Right lobe of liver (tissue), 6 donors: ENCODE results near the gene TBRG1. TPM values are rescaled to one million over a fixed set of nuclear protein-coding genes. Genes with fewer than 3 reads are reported as not detected.

Source experiments
- ATAC-seq, 4 donors: fragments of 200-7000 bp; cut with Tn5 transposase; one replicate each; pipeline ENCODE4 v1.9.1; 2020; ENCODE audit warnings: mild to moderate bottlenecking in 4 of 4, moderate library complexity in 4 of 4
- DNase-seq, 3 donors: peaks; one replicate each; pipeline ENCODE4 v3.0.0-alpha.2; 2020
- H3K27ac ChIP-seq, 3 donors: fragments of 200-600 bp; one replicate each; pipeline ENCODE4 v1.8.0; 2022
- H3K27me3 ChIP-seq, 2 donors: fragments of 200-600 bp; one replicate each; pipeline ENCODE4 v1.8.0; 2022
- H3K36me3 ChIP-seq, 4 donors: fragments of 200-600 bp; sonication (generic) in 1 of 4; one replicate each; pipeline versions ENCODE4 v1.5.1 to v1.8.0; 2017 to 2022; ENCODE audit warnings: control low read depth in 1 of 4
- H3K4me1 ChIP-seq, 4 donors: fragments of 200-600 bp; sonication (generic) in 1 of 4; one replicate each; pipeline versions ENCODE4 v1.5.1 to v1.8.0; 2017 to 2022; ENCODE audit warnings: control low read depth in 1 of 4
- H3K4me3 ChIP-seq, 3 donors: fragments of 200-600 bp; one replicate each; pipeline ENCODE4 v1.8.0; 2022
- H3K9me3 ChIP-seq, 4 donors: fragments of 200-600 bp; sonication (generic) in 1 of 4; one replicate each; pipeline versions ENCODE4 v1.5.1 to v1.8.0; 2017 to 2022; ENCODE audit warnings: control low read depth in 1 of 4
- CTCF ChIP-seq, 4 donors: fragments of 200-600 bp in 3 of 4; fragments of 450-650 bp in 1 of 4; IDR thresholded peaks; one replicate each; pipeline versions ENCODE4 v1.5.1 to v1.8.0; 2016 to 2022; ENCODE audit warnings: antibody characterized with exemption in 4 of 4, mild to moderate bottlenecking in 2 of 4
- POLR2A ChIP-seq: fragments of 450-650 bp; IDR thresholded peaks from one replicate; pipeline ENCODE4 v1.6.1; 2017; ENCODE audit warnings: antibody characterized with exemption, mild to moderate bottlenecking
- WGBS: methylation state at CpG from one replicate; pipeline ENCODE4 v1.1.6; 2018; ENCODE audit warnings: low coverage, low lambda C conversion rate; ENCODE audit not compliant: insufficient coverage; ENCODE audit errors: missing lambda C conversion rate; 5-methylcytosine and 5-hydroxymethylcytosine counted together
- intact Hi-C, 2 donors: fragments of 100-400 bp; cut with DNase I; formaldehyde crosslinking; loops; one replicate each; pipeline versions ENCODE4 v1.11.2 to v1.14.1; 2022
- total RNA-seq, 6 experiments: library from RNA; depleted of rRNA in 2 of 6; stranded (reverse); fragments of >200 nt in 2 of 6; fragmentation: NEBNext Ultra II Directional in 3 of 6; extraction: Animal tissue kit (Norgen Biotek cat#: 25700) in 3 of 6; gene quantifications; one replicate each; pipeline versions ENCODE4 v1.1.0 to v1.2.4, GENCODE V29; 2016 to 2023
- donor health status: DM: no; HTN: yes; CAD: no.
- donor health status: DM: no; HTN: no; CAD: no.
- donor health status: DM: no; HTN: no; CAD: no.
- donor health status: DM: no; HTN: yes; CAD: no.
- donor health status: DM: no; HTN: yes; CAD: no.

TBRG1 gene
- total RNA-seq, 6 experiments from 2014 or later: 13.3 to 20.5 (median 17.9) TPM

GRCh38 chr11:124629961-124630360, 7.3 kb downstream of the TBRG1 start:
- no peak for ATAC-seq
- WGBS: 81% methylated on average over 4 of the region's 4 CpGs

GRCh38 chr11:124633355-124633754, 10.7 kb downstream of the TBRG1 start:
- 87% methylated on average over 1 of the region's 1 CpG for WGBS
- intact Hi-C loops: no loop called here
- ATAC-seq (peak in 3 of 4 donors; percentile 24 to 60 (median 34)), DNase-seq (no peak)
- Histone ChIP-seq H3K9me3 (no peaks in the 10 kb centered on the region), H3K27ac (no peak overlapping the region), H3K4me1 (no peaks in the 10 kb centered on the region), H3K27me3 (no peaks in the 10 kb centered on the region), H3K36me3 (peaks cover 6 to 86% (median 29%) of the 10 kb centered on the region in 4 donors), H3K4me3 (no peak overlapping the region)
- TF ChIP-seq POLR2A (no peak), CTCF (IDR thresholded peaks at IDR 0.05) (peak in 3 of 4 donors; percentile 16 to 25 (median 22))

More at GRCh38 chr11:124629961-124630360, 7.3 kb downstream of the TBRG1 start:
- Histone ChIP-seq H3K9me3 (no peaks in the 10 kb centered on the region), H3K4me3 (no peak overlapping the region), H3K27me3 (no peaks in the 10 kb centered on the region), H3K27ac (no peak overlapping the region), H3K4me1 (no peaks in the 10 kb centered on the region), H3K36me3 (peaks cover 6 to 71% (median 29%) of the 10 kb centered on the region in 4 donors)
- TF ChIP-seq CTCF (IDR thresholded peaks at IDR 0.05) (no peak), POLR2A (no peak)
- no peak for DNase-seq
- intact Hi-C loops: no loop called here

- no peak for ATAC-seq
Observed at GRCh38 chr11:124635932-124636331, 13.3 kb downstream of the TBRG1 start.

GRCh38 chr11:124638500-124638899, 15.8 kb downstream of the TBRG1 start:
- H3K9me3 ChIP-seq: no peaks in the 10 kb centered on the region
- WGBS: 71% methylated on average over 3 of the region's 3 CpGs
- no peak for TF ChIP-seq POLR2A
- TF ChIP-seq CTCF (IDR thresholded peaks at IDR 0.05): no peak
- ATAC-seq (no peak), DNase-seq (no peak)
- H3K36me3 ChIP-seq: peaks cover 0 to 43% (median 9%) of the 10 kb centered on the region in 4 donors
- no peak overlapping the region for H3K4me3 ChIP-seq
- intact Hi-C loops: no loop called here
- no peaks in the 10 kb centered on the region for H3K27me3 ChIP-seq
- no peak overlapping the region for H3K27ac ChIP-seq
- H3K4me1 ChIP-seq: no peaks in the 10 kb centered on the region

More at GRCh38 chr11:124635932-124636331, 13.3 kb downstream of the TBRG1 start:
- Histone ChIP-seq H3K4me1 (no peaks in the 10 kb centered on the region), H3K36me3 (peaks cover 6 to 69% (median 26%) of the 10 kb centered on the region in 4 donors), H3K9me3 (no peaks in the 10 kb centered on the region), H3K4me3 (no peak overlapping the region), H3K27me3 (no peaks in the 10 kb centered on the region), H3K27ac (no peak overlapping the region)
- TF ChIP-seq CTCF (IDR thresholded peaks at IDR 0.05): no peak
- no peak for TF ChIP-seq POLR2A
- 81% methylated on average over 3 of the region's 3 CpGs for WGBS
- intact Hi-C loops: no loop called here
- DNase-seq: no peak

- Histone ChIP-seq H3K36me3 (peaks cover 0 to 36% (median 9%) of the 10 kb centered on the region in 4 donors), H3K27me3 (no peaks in the 10 kb centered on the region), H3K27ac (no peak overlapping the region), H3K4me1 (no peaks in the 10 kb centered on the region), H3K9me3 (no peaks in the 10 kb centered on the region), H3K4me3 (no peak overlapping the region)
- intact Hi-C loops: no loop called here
- 75% methylated on average over 1 of the region's 1 CpG for WGBS
- no peak for DNase-seq
- TF ChIP-seq POLR2A: no peak
- no peak for TF ChIP-seq CTCF (IDR thresholded peaks at IDR 0.05)
- no peak for ATAC-seq
Observed at GRCh38 chr11:124639186-124639585, 16.5 kb downstream of the TBRG1 start.
